C4-2B (cell line): ENCODE results near the gene HOXB1.

Experiments used
- CTCF ChIP-seq: fragments of 450-650 bp; conservative IDR thresholded peaks from 2 replicates; pipeline ENCODE4 v1.5.1; 2017; ENCODE audit warnings: mild to moderate bottlenecking
- ZFX ChIP-seq: fragments of 450-650 bp; IDR thresholded peaks from 2 replicates; pipeline ENCODE4 v1.6.1; 2017

DNA sequence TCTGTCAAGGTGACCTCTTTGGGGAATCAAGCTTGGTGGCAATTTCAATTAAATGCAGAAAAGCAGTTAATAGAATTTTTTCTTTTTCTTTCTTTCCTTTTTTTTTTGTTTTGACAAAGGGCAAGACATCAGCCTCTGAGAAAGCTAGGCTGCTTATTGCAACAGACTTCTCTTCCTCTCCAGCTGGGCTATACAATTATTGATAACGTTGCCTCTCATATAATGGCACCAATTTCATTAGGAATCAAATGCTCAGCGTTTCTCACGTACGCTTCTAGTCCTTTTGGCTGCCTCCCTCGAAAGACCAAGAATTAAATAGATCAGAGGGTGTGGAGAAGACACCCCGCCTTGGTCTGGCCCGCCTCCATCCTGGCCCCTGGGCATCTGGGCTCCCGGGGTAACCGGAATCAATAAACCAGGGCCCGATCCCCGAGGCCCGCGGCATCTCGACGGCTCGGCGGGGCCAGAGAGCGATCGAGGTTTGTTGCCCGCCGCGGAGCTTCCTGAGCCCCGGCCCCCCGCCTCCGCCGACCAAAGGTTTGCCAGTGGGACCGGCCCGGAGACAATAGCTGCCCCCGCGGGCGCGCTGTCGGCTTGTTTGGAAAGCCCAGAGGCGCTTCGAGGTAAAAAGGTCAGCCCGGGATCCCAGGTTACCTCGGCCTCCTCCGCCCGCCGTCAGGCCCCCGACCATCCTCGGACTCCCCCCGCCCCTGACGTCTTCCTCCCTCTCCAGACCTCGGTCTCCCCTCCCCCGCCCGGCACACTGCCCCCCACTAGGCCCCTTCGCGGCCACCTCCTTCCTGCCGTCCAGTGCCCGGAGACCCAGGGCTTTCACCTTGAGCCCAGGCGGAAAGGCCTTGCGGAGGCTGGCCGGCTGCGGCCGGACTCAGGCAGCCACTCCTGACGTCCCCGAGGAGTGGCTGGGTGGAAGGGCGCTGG, 3.9 kb downstream of the HOXB1 start:
- TF ChIP-seq CTCF (no peak), ZFX (no peak)
